Amniotic epithelial cell (primary cell): Measurements from ENCODE around the gene TTC28.
A peak's percentile ranks its signal among the peaks of the same experiment; 100 is the strongest.

Experiments used
- DNase-seq: peaks from one replicate; pipeline ENCODE4 v3.0.0-alpha.2; 2010; ENCODE audit warnings: low read depth

TTC28 gene

GRCh38 chr22:27962268-27963044 lies 717.2 kb downstream of the TTC28 start:
- DNase-seq: no peak

GRCh38 chr22:27961680-27962079 lies 718.0 kb downstream of the TTC28 start:
- no peak for DNase-seq

GRCh38 chr22:27961182-27961581 lies 718.5 kb downstream of the TTC28 start:
- no peak for DNase-seq

- DNase-seq: no peak
Measured at GRCh38 chr22:27959335-27960090, 720.1 kb downstream of the TTC28 start.

- DNase-seq: peak; percentile 25
Measured at GRCh38 chr22:27952779-27953178, 726.9 kb downstream of the TTC28 start.

- DNase-seq: peak; percentile 71
Measured at GRCh38 chr22:27952091-27952490, 727.5 kb downstream of the TTC28 start.

GRCh38 chr22:27949421-27949820 lies 730.2 kb downstream of the TTC28 start:
- no peak for DNase-seq

- DNase-seq: no peak
Measured at GRCh38 chr22:27948569-27948968, 731.1 kb downstream of the TTC28 start.

GRCh38 chr22:27947448-27947847 lies 732.2 kb downstream of the TTC28 start:
- peak; percentile 57 for DNase-seq

GRCh38 chr22:27941143-27941542 lies 738.5 kb downstream of the TTC28 start:
- no peak for DNase-seq

- DNase-seq: no peak
Measured at GRCh38 chr22:27937453-27937852, 742.2 kb downstream of the TTC28 start.

- no peak for DNase-seq
Measured at GRCh38 chr22:27935897-27936296, 743.7 kb downstream of the TTC28 start.

- no peak for DNase-seq
Measured at GRCh38 chr22:27934069-27934468, 745.6 kb downstream of the TTC28 start.

- DNase-seq: no peak
Measured at GRCh38 chr22:27933186-27933983, 746.3 kb downstream of the TTC28 start.

GRCh38 chr22:27930331-27931060 lies 749.1 kb downstream of the TTC28 start:
- DNase-seq: peak; percentile 60
